ENCODE results near the gene FAM53A. TPM values are rescaled to one million over a fixed set of nuclear protein-coding genes. Genes with fewer than 3 reads are reported as not detected.

Gene FAM53A
- total RNA-seq, 2 experiments from 2014 or later: 1.4 to 1.8 TPM

DNA sequence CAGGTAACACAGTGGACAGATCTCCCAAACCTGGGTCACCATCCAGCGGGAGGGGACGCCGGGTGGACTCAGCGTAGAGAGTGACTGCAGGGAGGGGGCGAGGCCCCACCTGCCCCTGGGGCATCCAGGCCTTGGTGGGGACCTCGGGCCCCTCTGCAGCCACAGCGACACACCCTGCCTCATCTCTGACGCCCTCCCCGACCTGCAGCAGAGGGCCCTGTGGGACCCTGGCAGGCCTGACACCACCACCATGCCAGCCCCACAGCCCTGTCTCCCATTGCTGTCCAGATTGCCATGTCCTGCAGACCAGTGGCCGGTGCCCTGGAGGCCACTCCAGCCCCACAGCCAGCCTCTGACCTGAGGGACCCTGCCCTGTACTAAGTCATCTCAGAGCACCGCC, 45.2 kb downstream of the FAM53A start:
- no peak for DNase-seq (ENCODE audit: low spot score)
- Histone ChIP-seq H3K27ac (ENCODE audit: low read depth, low read length, poor library complexity, severe bottlenecking) (no peak overlapping the region), H3K4me2 (ENCODE audit: low read length) (no peak overlapping the region), H4K20me1 (ENCODE audit: insufficient read depth, low read length) (no peaks in the 10 kb centered on the region), H3K4me1 (ENCODE audit: insufficient read depth, low read length, poor library complexity, severe bottlenecking) (no peaks in the 10 kb centered on the region), H3K9me3 (ENCODE audit: low read length) (no peaks in the 10 kb centered on the region), H3K79me2 (ENCODE audit: insufficient read depth, low read depth, low read length) (no peaks in the 10 kb centered on the region), H3K9me2 (ENCODE audit: insufficient read depth, low read length) (no peaks in the 10 kb centered on the region), H2AFZ (ENCODE audit: low read length) (no peak overlapping the region), H3K4me3 (ENCODE audit: low read depth, low read length, poor library complexity, severe bottlenecking) (no peak overlapping the region), H3K36me3 (ENCODE audit: insufficient read depth, low read length) (no peaks in the 10 kb centered on the region)
- POLR2A ChIA-PET: no interaction called here
- CTCF ChIA-PET (ENCODE audit: unreplicated experiment): no interaction called here
- TF ChIP-seq CTCF (conservative IDR thresholded peaks at IDR 0.05; ENCODE audit: low read length): no peak
- TF ChIP-seq EZH2phosphoT487 (IDR thresholded peaks at IDR 0.05; ENCODE audit: borderline replicate concordance, low read depth, low read length): no peak
- BruUV-seq (replicated peaks): no TSS peak
- intact Hi-C loops (cut with micrococcal nuclease; ENCODE audit: unreplicated experiment): no loop called here

DNA sequence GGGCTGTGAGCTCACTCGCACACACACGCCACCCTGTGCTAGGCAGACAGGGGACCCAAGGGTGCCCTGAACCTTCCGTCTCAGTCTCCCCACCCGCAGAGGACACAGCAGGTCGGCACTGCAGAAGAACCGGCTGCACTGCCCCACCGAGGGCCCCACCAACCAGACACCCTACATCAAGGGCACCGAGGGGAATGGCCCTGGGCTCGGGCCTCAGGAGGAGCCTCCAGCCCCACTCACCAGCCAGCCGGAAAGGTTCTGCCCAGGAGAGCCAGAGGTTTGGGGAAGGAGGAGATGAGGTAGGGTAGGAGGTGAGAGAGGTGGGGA, 45.9 kb downstream of the FAM53A start:
- BruUV-seq (replicated peaks): no TSS peak
- POLR2A ChIA-PET: no interaction called here
- Histone ChIP-seq H3K79me2 (ENCODE audit: insufficient read depth, low read depth, low read length) (no peaks in the 10 kb centered on the region), H3K4me1 (ENCODE audit: insufficient read depth, low read length, poor library complexity, severe bottlenecking) (no peaks in the 10 kb centered on the region), H3K36me3 (ENCODE audit: insufficient read depth, low read length) (no peaks in the 10 kb centered on the region), H4K20me1 (ENCODE audit: insufficient read depth, low read length) (no peaks in the 10 kb centered on the region), H3K9me3 (ENCODE audit: low read length) (no peaks in the 10 kb centered on the region), H3K4me2 (ENCODE audit: low read length) (no peak overlapping the region), H3K9me2 (ENCODE audit: insufficient read depth, low read length) (no peaks in the 10 kb centered on the region), H3K4me3 (ENCODE audit: low read depth, low read length, poor library complexity, severe bottlenecking) (no peak overlapping the region), H2AFZ (ENCODE audit: low read length) (no peak overlapping the region), H3K27ac (ENCODE audit: low read depth, low read length, poor library complexity, severe bottlenecking) (no peak overlapping the region)
- CTCF ChIA-PET (ENCODE audit: unreplicated experiment): no interaction called here
- DNase-seq (ENCODE audit: low spot score): no peak
- intact Hi-C loops (cut with micrococcal nuclease; ENCODE audit: unreplicated experiment): no loop called here
- TF ChIP-seq CTCF (conservative IDR thresholded peaks at IDR 0.05; ENCODE audit: low read length) (no peak), EZH2phosphoT487 (IDR thresholded peaks at IDR 0.05; ENCODE audit: borderline replicate concordance, low read depth, low read length) (no peak)

- Histone ChIP-seq H3K4me3 (ENCODE audit: low read depth, low read length, poor library complexity, severe bottlenecking) (no peak overlapping the region), H3K9me3 (ENCODE audit: low read length) (no peaks in the 10 kb centered on the region), H4K20me1 (ENCODE audit: insufficient read depth, low read length) (no peaks in the 10 kb centered on the region), H3K4me2 (ENCODE audit: low read length) (no peak overlapping the region), H2AFZ (ENCODE audit: low read length) (no peak overlapping the region), H3K79me2 (ENCODE audit: insufficient read depth, low read depth, low read length) (no peaks in the 10 kb centered on the region), H3K4me1 (ENCODE audit: insufficient read depth, low read length, poor library complexity, severe bottlenecking) (no peaks in the 10 kb centered on the region), H3K9me2 (ENCODE audit: insufficient read depth, low read length) (no peaks in the 10 kb centered on the region), H3K27ac (ENCODE audit: low read depth, low read length, poor library complexity, severe bottlenecking) (no peak overlapping the region), H3K36me3 (ENCODE audit: insufficient read depth, low read length) (no peaks in the 10 kb centered on the region)
- intact Hi-C loops (cut with micrococcal nuclease; ENCODE audit: unreplicated experiment): no loop called here
- no TSS peak for BruUV-seq (replicated peaks)
- TF ChIP-seq CTCF (conservative IDR thresholded peaks at IDR 0.05; ENCODE audit: low read length) (no peak), EZH2phosphoT487 (IDR thresholded peaks at IDR 0.05; ENCODE audit: borderline replicate concordance, low read depth, low read length) (no peak)
- DNase-seq (ENCODE audit: low spot score): no peak
- ChIA-PET POLR2A (no interaction called here), CTCF (ENCODE audit: unreplicated experiment) (no interaction called here)
Measured at GRCh38 chr4:1637580-1638271, 46.4 kb downstream of the FAM53A start.
